Activated naive CD4-positive, alpha-beta T cell treated with anti-CD3 and anti-CD28 coated beads, Interleukin-2, amount 10 ng/mL, durations not matched to agents 7 days and 5 days (primary cell): ENCODE measurements around the gene PHF10.

Source experiments
- CTCF ChIA-PET: fragments of 350-600 bp; sonication (Branson Sonifier 250); formaldehyde crosslinking; loops from one replicate; lab custom pipeline; 2021; ENCODE audit warnings: antibody characterized with exemption; lab: Charles Lee
- DNase-seq: peaks from one replicate; pipeline ENCODE4 v3.0.0-alpha.2; 2020
- H3K27ac Mint-ChIP-seq: one replicate; pipeline ENCODE4 v1.8.0; 2021; ENCODE audit warnings: mild to moderate bottlenecking, moderate library complexity, mixed read lengths
- H3K27me3 Mint-ChIP-seq: one replicate; pipeline ENCODE4 v1.8.0; 2021; ENCODE audit warnings: mild to moderate bottlenecking, mixed read lengths
- H3K36me3 Mint-ChIP-seq: one replicate; pipeline ENCODE4 v1.8.0; 2021; ENCODE audit warnings: mixed read lengths
- H3K4me1 Mint-ChIP-seq: one replicate; pipeline ENCODE4 v1.8.0; 2021; ENCODE audit warnings: mixed read lengths
- H3K4me3 Mint-ChIP-seq: one replicate; pipeline ENCODE4 v1.8.0; 2021; ENCODE audit warnings: mild to moderate bottlenecking, moderate library complexity, mixed read lengths
- H3K9me3 Mint-ChIP-seq: one replicate; pipeline ENCODE4 v1.8.0; 2021; ENCODE audit warnings: mixed read lengths

Gene PHF10

GRCh38 chr6:169738204-169738975, 14.1 kb upstream of the PHF10 start:
- CTCF ChIA-PET: no interaction called here
- no peak for DNase-seq
- no peak overlapping the region for H3K4me3 Mint-ChIP-seq

DNA sequence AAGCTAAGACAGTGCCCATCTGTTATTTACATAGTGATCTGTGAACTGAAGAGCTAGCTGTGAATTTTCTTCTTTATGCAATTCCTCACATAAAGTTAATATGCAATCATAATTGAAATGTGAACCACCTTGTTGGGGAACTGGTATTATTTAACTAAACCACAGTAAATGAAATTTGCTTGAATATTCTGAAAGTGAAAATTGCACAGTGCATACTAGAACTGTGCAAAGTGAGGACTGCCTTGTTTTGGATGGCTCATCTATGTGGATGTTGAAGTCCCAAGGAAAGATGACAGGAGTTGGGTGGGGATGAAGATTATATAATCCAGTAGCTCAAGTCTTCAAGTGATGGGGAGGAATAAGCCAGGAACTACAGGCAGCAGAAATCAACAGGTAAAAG, 5.7 kb upstream of the PHF10 start:
- peaks cover 18% of the 10 kb centered on the region for H3K4me1 Mint-ChIP-seq
- no peaks in the 10 kb centered on the region for H3K9me3 Mint-ChIP-seq
- H3K36me3 Mint-ChIP-seq: no peaks in the 10 kb centered on the region
- no peak for DNase-seq
- no peak overlapping the region for H3K4me3 Mint-ChIP-seq
- H3K27ac Mint-ChIP-seq: no peak overlapping the region
- peaks cover 32% of the 10 kb centered on the region for H3K27me3 Mint-ChIP-seq
- CTCF ChIA-PET: no interaction called here

More at GRCh38 chr6:169738204-169738975, 14.1 kb upstream of the PHF10 start:
- H3K27me3 Mint-ChIP-seq: peaks cover 36% of the 10 kb centered on the region
- no peak overlapping the region for H3K27ac Mint-ChIP-seq
- no peaks in the 10 kb centered on the region for H3K9me3 Mint-ChIP-seq
- no peaks in the 10 kb centered on the region for H3K36me3 Mint-ChIP-seq
- no peaks in the 10 kb centered on the region for H3K4me1 Mint-ChIP-seq

- no peaks in the 10 kb centered on the region for H3K9me3 Mint-ChIP-seq
- peaks cover 28% of the 10 kb centered on the region for H3K4me1 Mint-ChIP-seq
- no peak overlapping the region for H3K27ac Mint-ChIP-seq
- CTCF ChIA-PET: no interaction called here
- H3K36me3 Mint-ChIP-seq: no peaks in the 10 kb centered on the region
- no peak for DNase-seq
- H3K4me3 Mint-ChIP-seq: no peak overlapping the region
- peaks cover 16% of the 10 kb centered on the region for H3K27me3 Mint-ChIP-seq
Measured at GRCh38 chr6:169726963-169727362, 2.7 kb upstream of the PHF10 start.

GRCh38 chr6:169726049-169726400, 1.7 kb upstream of the PHF10 start:
- no peak for DNase-seq
- H3K4me3 Mint-ChIP-seq: peak overlapping the region; percentile 79
- H3K27me3 Mint-ChIP-seq: peaks cover 16% of the 10 kb centered on the region
- H3K36me3 Mint-ChIP-seq: no peaks in the 10 kb centered on the region
- peaks cover 35% of the 10 kb centered on the region for H3K4me1 Mint-ChIP-seq
- peak overlapping the region; percentile 70 for H3K27ac Mint-ChIP-seq
- CTCF ChIA-PET: no interaction called here
- no peaks in the 10 kb centered on the region for H3K9me3 Mint-ChIP-seq

DNA sequence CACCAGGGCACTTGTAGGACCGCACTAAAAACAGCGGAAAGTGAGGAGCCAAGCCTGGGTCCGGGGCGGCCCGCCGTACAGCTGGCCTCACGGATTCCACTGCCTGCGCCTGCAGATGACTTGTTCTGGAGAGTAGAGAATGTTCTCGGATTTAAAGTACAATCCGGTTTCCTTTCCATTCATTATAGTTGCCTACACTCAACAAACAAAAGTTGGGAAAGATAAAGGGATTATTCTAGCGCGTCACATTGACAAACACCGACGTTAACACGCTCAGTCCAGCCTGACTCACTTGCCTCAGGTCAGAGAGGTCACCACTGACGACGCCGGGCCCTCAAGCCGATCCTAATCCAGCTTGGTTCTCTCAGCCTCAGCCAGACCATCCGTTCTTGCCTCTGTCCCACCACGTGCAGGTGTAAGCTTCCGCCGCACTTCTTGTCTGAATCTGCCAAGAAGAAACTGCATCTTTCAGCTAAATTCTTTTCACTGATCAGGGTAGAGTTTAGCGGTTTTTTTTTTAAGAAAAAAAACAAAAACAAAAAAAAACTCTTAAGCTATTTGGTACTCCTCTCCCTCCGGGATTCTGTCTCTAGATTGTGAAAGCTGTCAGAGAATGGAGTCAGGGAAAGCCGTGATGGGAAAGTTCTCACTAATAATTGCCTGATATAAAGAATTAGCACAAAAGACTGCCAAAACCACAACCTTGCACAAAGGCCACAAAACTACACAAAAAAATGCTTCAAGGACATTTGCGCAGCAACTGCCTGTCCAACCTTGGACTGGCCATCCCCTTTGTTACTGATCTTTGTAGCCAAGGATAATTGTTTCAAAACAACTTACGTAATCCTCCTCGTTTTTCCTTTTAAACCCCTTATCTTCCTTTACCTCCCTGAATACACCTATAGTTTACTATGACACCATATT, 1.1 kb upstream of the PHF10 start:
- H3K36me3 Mint-ChIP-seq: peaks cover 3% of the 10 kb centered on the region
- DNase-seq: no peak
- CTCF ChIA-PET: interaction anchor here (1.0 kb wide), 1 partner anchor 64 kb away, joined by 3 read pairs; no protein-coding TSS in a partner anchor
- peak overlapping the region; percentile 83 for H3K27ac Mint-ChIP-seq
- H3K4me1 Mint-ChIP-seq: peaks cover 40% of the 10 kb centered on the region
- H3K27me3 Mint-ChIP-seq: peaks cover 10% of the 10 kb centered on the region
- H3K9me3 Mint-ChIP-seq: no peaks in the 10 kb centered on the region
- peak overlapping the region; percentile 79 for H3K4me3 Mint-ChIP-seq

DNA sequence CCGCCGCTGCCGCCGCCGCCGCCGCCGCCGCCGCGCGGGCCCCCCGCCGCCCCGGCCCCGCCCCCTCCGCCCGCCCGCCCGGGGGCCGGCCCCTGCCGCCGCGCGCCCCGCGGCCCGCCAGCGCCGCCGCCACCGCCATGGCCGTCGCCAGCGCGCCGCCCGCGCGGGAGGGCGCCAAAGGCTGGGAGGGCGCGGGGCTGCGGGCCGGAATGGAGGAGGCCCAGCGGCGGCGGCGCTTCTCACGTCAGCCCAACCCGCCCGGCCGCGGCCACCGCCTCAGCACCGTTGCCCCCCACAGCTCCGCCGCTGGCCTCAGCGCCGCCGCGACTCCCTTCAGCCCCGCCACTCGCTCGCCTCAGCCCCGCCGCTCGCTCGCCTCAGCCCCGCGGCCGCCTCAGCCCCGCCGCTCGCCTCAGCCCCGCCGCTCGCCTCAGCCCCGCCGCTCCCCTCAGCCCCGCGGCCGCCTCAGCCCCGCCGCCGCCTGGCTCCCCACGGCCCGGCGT, 258 bp downstream of the PHF10 start:
- peaks cover 13% of the 10 kb centered on the region for H3K36me3 Mint-ChIP-seq
- no peaks in the 10 kb centered on the region for H3K9me3 Mint-ChIP-seq
- DNase-seq: peak; percentile 50
- H3K27me3 Mint-ChIP-seq: peaks cover 7% of the 10 kb centered on the region
- peak overlapping the region; percentile 70 for H3K4me3 Mint-ChIP-seq
- peak overlapping the region; percentile 68 for H3K27ac Mint-ChIP-seq
- CTCF ChIA-PET: no interaction called here
- H3K4me1 Mint-ChIP-seq: peaks cover 50% of the 10 kb centered on the region

- Mint-ChIP-seq H3K36me3 (peaks cover 15% of the 10 kb centered on the region), H3K4me1 (peaks cover 52% of the 10 kb centered on the region), H3K27ac (peak overlapping the region; percentile 93), H3K27me3 (peaks cover 7% of the 10 kb centered on the region), H3K9me3 (no peaks in the 10 kb centered on the region), H3K4me3 (peak overlapping the region; percentile 80)
- DNase-seq: peak; percentile 71
- CTCF ChIA-PET: interaction anchor here (2.6 kb wide), 1 partner anchor 13 kb away, joined by 7 read pairs; no protein-coding TSS in a partner anchor
Measured at GRCh38 chr6:169723200-169723909, 945 bp downstream of the PHF10 start.

- peak; percentile 51 for DNase-seq
- Mint-ChIP-seq H3K36me3 (peaks cover 17% of the 10 kb centered on the region), H3K27me3 (peaks cover 7% of the 10 kb centered on the region), H3K4me3 (peak overlapping the region; percentile 80), H3K27ac (peak overlapping the region; percentile 93), H3K4me1 (peaks cover 46% of the 10 kb centered on the region), H3K9me3 (no peaks in the 10 kb centered on the region)
- CTCF ChIA-PET: interaction anchor here (2.6 kb wide), 1 partner anchor 12 kb away, joined by 7 read pairs; no protein-coding TSS in a partner anchor
Measured at GRCh38 chr6:169722362-169723199, 1.7 kb downstream of the PHF10 start.

GRCh38 chr6:169720207-169720855, 4.0 kb downstream of the PHF10 start:
- peaks cover 37% of the 10 kb centered on the region for H3K4me1 Mint-ChIP-seq
- no peaks in the 10 kb centered on the region for H3K9me3 Mint-ChIP-seq
- H3K4me3 Mint-ChIP-seq: no peak overlapping the region
- H3K27me3 Mint-ChIP-seq: peaks cover 4% of the 10 kb centered on the region
- no peak for DNase-seq
- H3K36me3 Mint-ChIP-seq: peaks cover 33% of the 10 kb centered on the region
- CTCF ChIA-PET: interaction anchor here (0.7 to 1.7 kb wide), 3 partner anchors 16 to 148 kb away, joined by 3 to 5 read pairs (median 3); partner anchors contain the start of genes C6orf120 and WDR27
- peak overlapping the region; percentile 1 for H3K27ac Mint-ChIP-seq

- H3K27me3 Mint-ChIP-seq: no peaks in the 10 kb centered on the region
- H3K36me3 Mint-ChIP-seq: peaks cover 44% of the 10 kb centered on the region
- no peak overlapping the region for H3K27ac Mint-ChIP-seq
- DNase-seq: no peak
- H3K9me3 Mint-ChIP-seq: no peaks in the 10 kb centered on the region
- CTCF ChIA-PET: interaction anchor here (1.1 kb wide), 1 partner anchor 15 kb away, joined by 3 read pairs; no protein-coding TSS in a partner anchor
- H3K4me1 Mint-ChIP-seq: peaks cover 33% of the 10 kb centered on the region
- no peak overlapping the region for H3K4me3 Mint-ChIP-seq
Measured at GRCh38 chr6:169719117-169719516, 5.2 kb downstream of the PHF10 start.

DNA sequence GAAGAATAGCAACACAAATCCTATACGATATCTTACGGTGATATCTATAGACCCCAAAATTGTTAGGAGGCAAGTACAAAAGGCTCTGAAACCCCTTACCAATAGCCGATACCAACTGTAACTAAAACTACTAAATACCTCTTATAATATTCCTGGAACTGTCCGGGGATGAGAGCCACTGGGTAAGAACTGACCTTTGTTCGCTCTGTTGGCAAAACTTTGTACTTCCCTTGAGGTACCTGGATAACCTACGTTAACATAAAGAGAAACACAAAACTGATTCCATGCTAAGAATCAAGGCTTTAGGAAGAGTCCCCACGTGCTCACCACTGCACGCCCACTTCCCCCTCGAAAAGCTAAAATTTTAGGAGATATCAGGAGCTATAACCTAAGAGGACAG, 9.7 kb downstream of the PHF10 start:
- no peak for DNase-seq
- Mint-ChIP-seq H3K27ac (no peak overlapping the region), H3K9me3 (no peaks in the 10 kb centered on the region), H3K4me3 (no peak overlapping the region), H3K4me1 (peaks cover 7% of the 10 kb centered on the region), H3K27me3 (no peaks in the 10 kb centered on the region), H3K36me3 (peaks cover 54% of the 10 kb centered on the region)
- CTCF ChIA-PET: no interaction called here

GRCh38 chr6:169714178-169714577, 10.1 kb downstream of the PHF10 start:
- Mint-ChIP-seq H3K9me3 (no peaks in the 10 kb centered on the region), H3K27me3 (no peaks in the 10 kb centered on the region), H3K36me3 (peaks cover 50% of the 10 kb centered on the region), H3K4me3 (no peak overlapping the region), H3K27ac (no peak overlapping the region), H3K4me1 (peaks cover 3% of the 10 kb centered on the region)
- no peak for DNase-seq
- CTCF ChIA-PET: no interaction called here
